ENCODE results near the gene ST3GAL4.

- TF ChIP-seq CTCF (tag by site-specific recombination; IDR thresholded peaks at IDR 0.05) = peak; percentile 49; the same call in 1 of the 2 replicates
- TF ChIP-seq KLF10 (tag by site-specific recombination; IDR thresholded peaks at IDR 0.05) = no peak
- no peak for TF ChIP-seq ZNF777 (tag by site-specific recombination; IDR thresholded peaks at IDR 0.05; ENCODE audit: borderline replicate concordance)
- no peak for TF ChIP-seq ZNF24 (tag by site-specific recombination; IDR thresholded peaks at IDR 0.05)
- TF ChIP-seq ZFP41 (tag by site-specific recombination; IDR thresholded peaks at IDR 0.05; ENCODE audit: borderline replicate concordance) = no peak
- no peak for TF ChIP-seq TCF7L2 (IDR thresholded peaks at IDR 0.05; ENCODE audit: borderline replicate concordance, low read depth, low read length)
- no peak for TF ChIP-seq YY1 (tag by site-specific recombination; IDR thresholded peaks at IDR 0.05)
- no peak for TF ChIP-seq ZNF501 (tag by site-specific recombination; IDR thresholded peaks at IDR 0.05)
- no peak for TF ChIP-seq TRIM28 (IDR thresholded peaks at IDR 0.05; ENCODE audit: borderline replicate concordance, low read length)
- TF ChIP-seq PRDM4 (tag by site-specific recombination; IDR thresholded peaks at IDR 0.05) = no peak
Measured at GRCh38 chr11:126310200-126310991, 45.1 kb upstream of the ST3GAL4 start.
